ENCODE data around the gene LRMDA.

LRMDA gene

DNA sequence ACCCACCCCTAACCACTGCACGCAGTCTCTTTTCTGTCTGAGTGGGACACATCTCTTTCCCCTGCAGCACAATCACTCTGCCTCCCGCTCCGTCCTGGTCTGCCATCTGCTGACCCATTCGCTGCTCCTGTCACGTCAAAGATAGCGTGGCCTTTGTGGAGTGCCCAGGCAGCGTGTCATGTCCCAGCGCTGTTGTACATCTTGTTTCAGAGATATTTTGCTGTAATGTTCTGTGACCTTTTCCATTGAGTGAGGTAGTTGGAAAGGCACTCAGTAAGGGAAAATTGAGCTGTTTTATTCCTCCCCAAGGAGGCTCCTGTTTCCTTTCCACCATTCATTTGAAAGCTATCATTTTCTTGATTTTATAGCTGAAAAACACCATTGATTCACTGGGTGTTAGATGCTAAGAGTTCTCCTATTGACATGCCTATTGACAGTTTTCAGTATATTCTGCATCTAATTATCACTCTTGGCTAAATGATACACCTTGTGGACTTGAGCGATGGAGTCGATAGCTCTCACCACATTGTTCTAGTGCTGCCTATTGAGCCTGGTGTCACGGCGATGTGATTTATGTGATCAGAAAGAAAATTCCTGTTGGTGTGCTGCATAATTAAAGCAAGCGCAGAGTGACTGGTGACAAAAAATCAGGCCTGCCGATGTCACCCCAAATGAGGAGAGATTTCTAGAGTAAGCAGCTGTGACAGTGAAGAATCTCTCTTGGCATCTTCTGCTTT, 372.6 kb downstream of the LRMDA start:
- TF ChIP-seq, protein P1, sequence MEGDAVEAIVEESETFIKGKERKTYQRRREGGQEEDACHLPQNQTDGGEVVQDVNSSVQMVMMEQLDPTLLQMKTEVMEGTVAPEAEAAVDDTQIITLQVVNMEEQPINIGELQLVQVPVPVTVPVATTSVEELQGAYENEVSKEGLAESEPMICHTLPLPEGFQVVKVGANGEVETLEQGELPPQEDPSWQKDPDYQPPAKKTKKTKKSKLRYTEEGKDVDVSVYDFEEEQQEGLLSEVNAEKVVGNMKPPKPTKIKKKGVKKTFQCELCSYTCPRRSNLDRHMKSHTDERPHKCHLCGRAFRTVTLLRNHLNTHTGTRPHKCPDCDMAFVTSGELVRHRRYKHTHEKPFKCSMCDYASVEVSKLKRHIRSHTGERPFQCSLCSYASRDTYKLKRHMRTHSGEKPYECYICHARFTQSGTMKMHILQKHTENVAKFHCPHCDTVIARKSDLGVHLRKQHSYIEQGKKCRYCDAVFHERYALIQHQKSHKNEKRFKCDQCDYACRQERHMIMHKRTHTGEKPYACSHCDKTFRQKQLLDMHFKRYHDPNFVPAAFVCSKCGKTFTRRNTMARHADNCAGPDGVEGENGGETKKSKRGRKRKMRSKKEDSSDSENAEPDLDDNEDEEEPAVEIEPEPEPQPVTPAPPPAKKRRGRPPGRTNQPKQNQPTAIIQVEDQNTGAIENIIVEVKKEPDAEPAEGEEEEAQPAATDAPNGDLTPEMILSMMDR (conservative IDR thresholded peaks at IDR 0.05): no peak
- no peak overlapping the region for H3K27ac ChIP-seq

DNA sequence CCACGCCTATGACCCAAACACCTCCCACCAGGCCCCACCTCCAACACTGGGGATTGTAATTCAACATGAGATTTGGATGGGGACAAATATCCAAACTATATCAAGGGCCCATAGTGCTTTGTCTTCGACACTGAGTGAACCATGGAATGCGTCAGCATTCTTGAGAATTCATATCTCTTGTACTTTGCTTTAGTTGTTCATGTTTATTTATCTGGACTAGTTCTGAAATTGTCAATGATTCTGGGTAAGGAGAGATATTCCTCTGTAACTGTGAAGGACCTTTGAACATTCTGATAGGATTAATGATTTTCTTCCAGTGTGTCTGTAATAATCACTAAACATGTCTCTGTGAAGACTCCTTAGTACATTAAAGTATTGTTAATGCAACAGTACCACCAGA, 374.8 kb downstream of the LRMDA start:
- H3K27ac ChIP-seq: no peak overlapping the region
- TF ChIP-seq, protein P1 (conservative IDR thresholded peaks at IDR 0.05): no peak

DNA sequence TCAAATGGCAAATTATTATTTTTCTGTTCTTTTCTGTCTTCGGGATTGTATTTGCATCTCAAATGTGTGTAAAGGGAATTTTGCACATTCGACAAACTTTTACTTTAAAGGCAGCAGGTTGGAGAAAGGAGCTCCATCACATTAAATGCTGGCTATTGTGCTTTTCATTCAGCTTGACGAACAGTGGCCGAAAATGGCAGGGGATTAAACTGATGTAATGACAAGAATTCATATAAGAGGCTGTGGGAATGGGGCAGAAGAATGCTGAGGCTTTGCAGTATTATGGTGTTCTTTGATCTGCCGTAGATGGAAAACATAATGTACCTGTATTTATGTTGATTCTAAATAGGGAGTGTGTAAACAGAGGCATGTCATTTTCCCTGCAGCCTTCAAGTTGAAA, 376.0 kb downstream of the LRMDA start:
- H3K27ac ChIP-seq: no peak overlapping the region
- TF ChIP-seq, protein P1 (conservative IDR thresholded peaks at IDR 0.05): no peak

DNA sequence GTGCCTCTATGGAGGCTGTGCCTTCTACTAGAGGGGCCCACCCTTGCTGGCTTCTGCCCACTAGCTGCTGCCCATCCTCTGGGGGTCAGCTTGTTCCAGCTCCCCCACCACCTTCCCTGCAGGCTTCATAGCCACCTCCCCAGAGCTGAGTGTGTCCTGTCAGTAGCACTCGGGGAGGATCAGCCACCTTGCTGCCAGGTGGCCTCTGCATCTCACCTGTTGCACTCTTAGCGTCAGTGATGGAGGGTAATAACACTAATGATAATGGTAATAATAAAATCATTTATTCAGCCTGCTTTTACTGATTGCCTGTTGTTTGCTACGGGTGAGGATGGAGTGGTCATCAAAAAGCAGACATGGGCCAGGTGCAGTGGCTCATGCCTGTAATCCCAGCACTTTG, 377.6 kb downstream of the LRMDA start:
- TF ChIP-seq, protein P1 (conservative IDR thresholded peaks at IDR 0.05): no peak
- no peak overlapping the region for H3K27ac ChIP-seq

DNA sequence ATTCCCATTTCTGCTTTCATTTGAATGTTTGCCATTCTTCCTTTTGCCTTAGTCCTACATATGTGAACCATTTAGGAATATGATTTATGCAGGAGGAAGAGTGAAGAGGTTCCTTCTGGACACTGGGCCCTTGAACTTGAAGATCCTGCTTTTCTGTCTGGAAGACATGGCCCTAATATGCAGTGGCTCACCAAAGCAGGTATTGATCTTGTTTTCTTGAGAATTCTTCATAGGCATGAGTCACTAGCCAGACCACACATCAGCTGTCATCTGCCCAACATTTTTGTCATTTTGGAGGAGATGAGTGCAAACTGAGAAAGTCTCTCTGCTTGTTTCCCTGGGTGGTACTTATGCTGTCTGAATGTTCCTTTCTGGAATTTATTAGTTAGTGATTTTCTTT, 382.6 kb downstream of the LRMDA start:
- TF ChIP-seq, protein P1 (conservative IDR thresholded peaks at IDR 0.05): no peak

DNA sequence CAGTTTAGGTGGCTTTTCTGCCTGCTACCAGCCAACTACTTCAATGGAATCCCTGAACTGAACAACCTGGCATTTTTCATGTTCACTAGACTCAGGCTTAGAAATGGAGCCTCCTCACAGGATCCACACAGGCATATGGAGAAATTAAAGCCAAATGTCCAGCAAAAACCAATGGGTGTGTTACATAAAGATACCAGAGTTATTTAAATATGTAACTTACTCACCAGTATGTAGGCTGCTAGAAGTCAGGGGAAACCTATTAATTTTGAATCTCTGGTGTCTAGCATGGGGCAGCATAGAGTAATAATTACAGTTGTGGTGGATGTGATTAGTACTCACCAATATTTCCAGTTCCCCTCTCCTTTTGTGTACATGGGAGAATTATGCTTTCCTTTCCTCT, 383.6 kb downstream of the LRMDA start:
- TF ChIP-seq, protein P1 (conservative IDR thresholded peaks at IDR 0.05): no peak

More for the DNA sequence above, 382.6 kb downstream of the LRMDA start:
- H3K27ac ChIP-seq: no peak overlapping the region

DNA sequence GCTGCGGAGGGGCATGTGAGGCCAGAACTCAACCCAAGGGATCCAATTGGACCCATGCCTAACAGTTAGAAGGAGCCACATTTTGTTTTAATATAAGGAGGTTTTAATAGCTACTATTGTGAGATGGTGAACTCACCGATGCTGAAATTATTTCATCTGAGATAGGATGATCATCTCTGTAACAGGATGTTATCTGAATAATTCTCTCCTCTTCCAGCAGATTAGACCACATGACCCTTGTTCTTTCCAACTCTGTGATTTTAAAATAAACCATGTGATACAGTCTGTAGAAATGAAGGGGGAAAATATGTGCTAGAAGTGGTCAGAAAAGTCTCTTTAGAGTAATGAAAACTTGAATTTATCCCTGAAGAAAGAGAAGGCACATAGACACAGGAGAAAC, 385.8 kb downstream of the LRMDA start:
- TF ChIP-seq, protein P1 (conservative IDR thresholded peaks at IDR 0.05): no peak
- H3K27ac ChIP-seq: no peak overlapping the region

More for the DNA sequence above, 383.6 kb downstream of the LRMDA start:
- H3K27ac ChIP-seq: no peak overlapping the region

All from VCaP (cell line).